Mesenchymal stem cell (in vitro differentiated cells and primary cell): ENCODE results near the gene SLC7A9.
"Not testable (repeated sequence)": the region's sequence is repeated elsewhere in the genome, so short reads cannot be mapped to it uniquely, and the experiment has no call there.

Source experiments
- DNase-seq: peaks from one replicate; pipeline ENCODE4 v3.0.0-alpha.2; 2013
- H2AFZ ChIP-seq: one replicate; pipeline ENCODE4 v1.6.1; 2013; ENCODE audit warnings: low read depth, mild to moderate bottlenecking, control low read depth, inconsistent platforms, low read length, moderate library complexity
- H2AK5ac ChIP-seq: 2 replicates; pipeline ENCODE4 v1.6.1; 2013; ENCODE audit warnings: low read length, moderate library complexity, mild to moderate bottlenecking, inconsistent platforms; ENCODE audit not compliant: severe bottlenecking
- H2BK120ac ChIP-seq: one replicate; pipeline ENCODE4 v1.6.1; 2013; ENCODE audit warnings: low read depth, mild to moderate bottlenecking, inconsistent platforms, low read length, moderate library complexity
- H2BK12ac ChIP-seq, 2 experiments: one replicate each; pipeline ENCODE4 v1.6.1; 2013; ENCODE audit warnings: inconsistent platforms in 2 of 2, low read length in 2 of 2, mild to moderate bottlenecking in 2 of 2, moderate library complexity in 2 of 2, control low read depth in 1 of 2
- H2BK15ac ChIP-seq: one replicate; pipeline ENCODE4 v1.6.1; 2013; ENCODE audit warnings: mild to moderate bottlenecking, low read depth, inconsistent platforms; ENCODE audit not compliant: poor library complexity, severe bottlenecking
- H2BK5ac ChIP-seq: 2 replicates; pipeline ENCODE4 v1.6.1; 2013; ENCODE audit warnings: low read depth, mild to moderate bottlenecking, low read length, control low read depth, inconsistent platforms; ENCODE audit not compliant: poor library complexity, severe bottlenecking
- H3K14ac ChIP-seq, 2 experiments: one replicate each; pipeline ENCODE4 v1.6.1; 2013; ENCODE audit warnings: inconsistent platforms in 2 of 2, low read length in 2 of 2, control low read depth in 1 of 2, mild to moderate bottlenecking in 1 of 2, moderate library complexity in 1 of 2
- H3K18ac ChIP-seq, 2 experiments: one replicate each; pipeline ENCODE4 v1.6.1; 2013; ENCODE audit warnings: inconsistent platforms in 2 of 2, low read length in 2 of 2, control low read depth in 1 of 2, low read depth in 1 of 2, mild to moderate bottlenecking in 1 of 2
- H3K23ac ChIP-seq, 2 experiments: one replicate each; pipeline ENCODE4 v1.6.1; 2013; ENCODE audit warnings: inconsistent platforms in 2 of 2, low read length in 2 of 2, mild to moderate bottlenecking in 2 of 2, moderate library complexity in 2 of 2, control low read depth in 1 of 2
- H3K27ac ChIP-seq: 2 replicates; pipeline ENCODE4 v1.5.1; 2013; ENCODE audit warnings: mild to moderate bottlenecking, moderate library complexity, low read length, control low read depth, inconsistent platforms; ENCODE audit not compliant: poor library complexity, severe bottlenecking
- H3K27me3 ChIP-seq, 2 experiments: 2 replicates each; pipeline versions ENCODE4 v1.6.1 to v1.7.0; 2013; ENCODE audit warnings: low read length in 2 of 2, mild to moderate bottlenecking in 2 of 2, moderate library complexity in 2 of 2, control low read depth in 1 of 2, inconsistent platforms in 1 of 2; ENCODE audit not compliant: control insufficient read depth in 1 of 2, insufficient read depth in 1 of 2
- H3K36me3 ChIP-seq, 2 experiments: 2 replicates each; pipeline versions ENCODE4 v1.6.1 to v1.7.0; 2013; ENCODE audit warnings: low read length in 2 of 2, control low read depth in 1 of 2, inconsistent platforms in 1 of 2, low read depth in 1 of 2, mild to moderate bottlenecking in 1 of 2; ENCODE audit not compliant: insufficient read depth in 2 of 2, control insufficient read depth in 1 of 2
- H3K4ac ChIP-seq, 2 experiments: one replicate each; pipeline ENCODE4 v1.6.1; 2013; ENCODE audit warnings: inconsistent platforms in 2 of 2, low read length in 2 of 2, mild to moderate bottlenecking in 2 of 2, moderate library complexity in 2 of 2, control low read depth in 1 of 2, low read depth in 1 of 2
- H3K4me1 ChIP-seq: 2 replicates; pipeline ENCODE4 v1.6.1; 2013; ENCODE audit warnings: low read depth, low read length, control low read depth; ENCODE audit not compliant: control insufficient read depth, insufficient read depth
- H3K4me2 ChIP-seq: 2 replicates; pipeline ENCODE4 v1.6.1; 2013; ENCODE audit warnings: low read length, mild to moderate bottlenecking, inconsistent platforms; ENCODE audit not compliant: poor library complexity, severe bottlenecking
- H3K4me3 ChIP-seq, 2 experiments: 2 replicates each; pipeline versions ENCODE4 v1.5.1 to v1.7.0; 2013; ENCODE audit warnings: low read length in 2 of 2, mild to moderate bottlenecking in 2 of 2, control low read depth in 1 of 2, low read depth in 1 of 2; ENCODE audit not compliant: insufficient read depth in 1 of 2
- H3K79me1 ChIP-seq: replicated peaks from 2 replicates; pipeline ENCODE4 v1.6.1; 2013; ENCODE audit warnings: mild to moderate bottlenecking, control low read depth, low read length, inconsistent platforms; ENCODE audit not compliant: poor library complexity, severe bottlenecking
- H3K9ac ChIP-seq: 2 replicates; pipeline ENCODE4 v1.7.0; 2013; ENCODE audit warnings: mild to moderate bottlenecking, low read length, moderate library complexity
- H3K9me3 ChIP-seq: 2 replicates; pipeline ENCODE4 v1.7.0; 2013; ENCODE audit warnings: mild to moderate bottlenecking, low read length; ENCODE audit not compliant: control insufficient read depth
- H4K8ac ChIP-seq: one replicate; pipeline ENCODE4 v1.6.1; 2013; ENCODE audit warnings: inconsistent platforms, mild to moderate bottlenecking, low read length, moderate library complexity
- H4K91ac ChIP-seq: one replicate; pipeline ENCODE4 v1.6.1; 2013; ENCODE audit warnings: mild to moderate bottlenecking, low read length, inconsistent platforms
- whole genome bisulfite sequencing: methylation state at CpG from one replicate; pipeline ENCODE4 v1.1.7; 2013; ENCODE audit warnings: mixed read lengths; 5-methylcytosine and 5-hydroxymethylcytosine counted together

Gene SLC7A9

GRCh38 chr19:32867436-32867835, 2.1 kb downstream of the SLC7A9 start:
- H3K9me3 ChIP-seq, H2BK5ac ChIP-seq, H2BK15ac ChIP-seq, H3K4ac ChIP-seq, H3K4me2 ChIP-seq, H3K14ac ChIP-seq, H4K8ac ChIP-seq, H3K27ac ChIP-seq, H2AK5ac ChIP-seq, H2BK120ac ChIP-seq, H3K4me1 ChIP-seq, H3K27me3 ChIP-seq, H3K4me3 ChIP-seq, H3K23ac ChIP-seq, DNase-seq, H3K9ac ChIP-seq, H4K91ac ChIP-seq, H3K18ac ChIP-seq, H2AFZ ChIP-seq, H2BK12ac ChIP-seq, H3K36me3 ChIP-seq, H3K79me1 ChIP-seq: not testable (repeated sequence)
- WGBS: 93% methylated on average over 9 of the region's 9 CpGs

GRCh38 chr19:32866564-32867265, 2.9 kb downstream of the SLC7A9 start:
- Histone ChIP-seq H2BK120ac (no peak overlapping the region), H3K4me1 (peaks cover 10% of the 10 kb centered on the region), H3K9ac (no peak overlapping the region), H3K4ac (no peak overlapping the region), H2AK5ac (no peak overlapping the region), H3K27me3 (peaks cover 0 to 10% of the 10 kb centered on the region in 2 experiments), H2BK12ac (no peak overlapping the region), H3K18ac (no peak overlapping the region), H4K91ac (no peak overlapping the region), H2BK5ac (no peak overlapping the region), H3K9me3 (no peaks in the 10 kb centered on the region), H3K23ac (no peak overlapping the region), H3K27ac (no peak overlapping the region), H2BK15ac (no peak overlapping the region), H3K14ac (peak overlapping the region in 1 of 2 experiments; percentile 23), H3K4me2 (no peak overlapping the region), H3K4me3 (no peak overlapping the region), H4K8ac (no peak overlapping the region), H3K79me1 (no peaks in the 10 kb centered on the region), H2AFZ (no peak overlapping the region), H3K36me3 (no peaks in the 10 kb centered on the region)
- WGBS: 90% methylated on average over 12 of the region's 12 CpGs
- DNase-seq: no peak

- H3K27ac ChIP-seq: no peak overlapping the region
- H3K4ac ChIP-seq: no peak overlapping the region
- no peak for DNase-seq
- H3K79me1 ChIP-seq: no peaks in the 10 kb centered on the region
- H3K9me3 ChIP-seq: no peaks in the 10 kb centered on the region
- H2BK12ac ChIP-seq: no peak overlapping the region
- H3K18ac ChIP-seq: no peak overlapping the region
- no peak overlapping the region for H3K4me2 ChIP-seq
- H4K8ac ChIP-seq: no peak overlapping the region
- no peak overlapping the region for H3K23ac ChIP-seq
- H3K4me1 ChIP-seq: peaks cover 10% of the 10 kb centered on the region
- no peak overlapping the region for H3K14ac ChIP-seq
- H2BK120ac ChIP-seq: no peak overlapping the region
- H3K36me3 ChIP-seq: no peaks in the 10 kb centered on the region
- no peak overlapping the region for H2BK5ac ChIP-seq
- H4K91ac ChIP-seq: no peak overlapping the region
- H2AK5ac ChIP-seq: no peak overlapping the region
- H2AFZ ChIP-seq: no peak overlapping the region
- H2BK15ac ChIP-seq: no peak overlapping the region
- no peak overlapping the region for H3K9ac ChIP-seq
- no peak overlapping the region for H3K4me3 ChIP-seq
- 82% methylated on average over 7 of the region's 7 CpGs for WGBS
- H3K27me3 ChIP-seq: peaks cover 0 to 10% of the 10 kb centered on the region in 2 experiments
These were observed 3.5 kb downstream of the SLC7A9 start for GRCh38 chr19:32866061-32866460.

- no peak overlapping the region for H3K9ac ChIP-seq
- H3K4me2 ChIP-seq: no peak overlapping the region
- H2BK120ac ChIP-seq: no peak overlapping the region
- peaks cover 0 to 6% of the 10 kb centered on the region in 2 experiments for H3K27me3 ChIP-seq
- H2AFZ ChIP-seq: no peak overlapping the region
- 86% methylated on average over 6 of the region's 6 CpGs for WGBS
- H2BK15ac ChIP-seq: no peak overlapping the region
- H4K8ac ChIP-seq: no peak overlapping the region
- no peaks in the 10 kb centered on the region for H3K36me3 ChIP-seq
- H3K9me3 ChIP-seq: no peaks in the 10 kb centered on the region
- H4K91ac ChIP-seq: no peak overlapping the region
- H3K4ac ChIP-seq: no peak overlapping the region
- no peak overlapping the region for H2BK12ac ChIP-seq
- no peak for DNase-seq
- H2AK5ac ChIP-seq: no peak overlapping the region
- H3K14ac ChIP-seq: no peak overlapping the region
- no peak overlapping the region for H3K23ac ChIP-seq
- H3K4me1 ChIP-seq: peaks cover 8% of the 10 kb centered on the region
- no peaks in the 10 kb centered on the region for H3K79me1 ChIP-seq
- no peak overlapping the region for H3K18ac ChIP-seq
- H3K4me3 ChIP-seq: no peak overlapping the region
- H2BK5ac ChIP-seq: no peak overlapping the region
- no peak overlapping the region for H3K27ac ChIP-seq
These were observed 4.2 kb downstream of the SLC7A9 start for GRCh38 chr19:32865326-32865725.
